NCI-H146 treated with DMSO at 0.1 percent for 48 hours (cell line): ENCODE measurements around the gene SCRN3.
"Not testable (repeated sequence)": the region's sequence is repeated elsewhere in the genome, so short reads cannot be mapped to it uniquely, and the experiment has no call there.

Experiments
- DNase-seq: peaks from one replicate; lab custom pipeline; 2025; ENCODE audit not compliant: unreplicated experiment; lab: John Stamatoyannopoulos, UW

The SCRN3 gene

GRCh38 chr2:174395284-174395968, at the start of gene SCRN3:
TSS of gene SCRN3 (plus strand) at chr2:174395730. CDS start at chr2:174398284, 2,554 bp downstream.
- DNase-seq: peak; percentile 88

- DNase-seq: peak; percentile 2
Measured at GRCh38 chr2:174350018-174350417, 45.5 kb upstream of the SCRN3 start.

GRCh38 chr2:174350593-174351181, 44.8 kb upstream of the SCRN3 start:
- no peak for DNase-seq

- DNase-seq: no peak
Measured at GRCh38 chr2:174353004-174353403, 42.5 kb upstream of the SCRN3 start.

- DNase-seq: no peak
Measured at GRCh38 chr2:174356347-174356746, 39.2 kb upstream of the SCRN3 start.

- DNase-seq: not testable (repeated sequence)
Measured at GRCh38 chr2:174359663-174360062, 35.9 kb upstream of the SCRN3 start.

GRCh38 chr2:174362949-174363348, 32.6 kb upstream of the SCRN3 start:
- DNase-seq: no peak

GRCh38 chr2:174363492-174364225, 31.9 kb upstream of the SCRN3 start:
- not testable (repeated sequence) for DNase-seq

GRCh38 chr2:174364628-174365027, 30.9 kb upstream of the SCRN3 start:
- no peak for DNase-seq

GRCh38 chr2:174365571-174365970, 30.0 kb upstream of the SCRN3 start:
- DNase-seq: no peak

- no peak for DNase-seq
Measured at GRCh38 chr2:174368691-174369090, 26.8 kb upstream of the SCRN3 start.

GRCh38 chr2:174376967-174377366, 18.6 kb upstream of the SCRN3 start:
- DNase-seq: no peak

GRCh38 chr2:174383796-174384195, 11.7 kb upstream of the SCRN3 start:
- DNase-seq: no peak

- DNase-seq: no peak
Measured at GRCh38 chr2:174385201-174385600, 10.3 kb upstream of the SCRN3 start.

- DNase-seq: not testable (repeated sequence)
Measured at GRCh38 chr2:174388706-174389105, 6.8 kb upstream of the SCRN3 start.

- no peak for DNase-seq
Measured at GRCh38 chr2:174389542-174389941, 6.0 kb upstream of the SCRN3 start.

GRCh38 chr2:174390303-174390702, 5.2 kb upstream of the SCRN3 start:
- DNase-seq: not testable (repeated sequence)

- no peak for DNase-seq
Measured at GRCh38 chr2:174392706-174393105, 2.8 kb upstream of the SCRN3 start.

- peak; percentile 63 for DNase-seq
Measured at GRCh38 chr2:174395969-174396630, 570 bp downstream of the SCRN3 start.

- no peak for DNase-seq
Measured at GRCh38 chr2:174397773-174398172, 2.2 kb downstream of the SCRN3 start.

- DNase-seq: no peak
Measured at GRCh38 chr2:174399171-174399570, 3.6 kb downstream of the SCRN3 start.

- DNase-seq: no peak
Measured at GRCh38 chr2:174400853-174401252, 5.3 kb downstream of the SCRN3 start.
